Stomach smooth muscle (tissue), 2 donors: ENCODE data around the gene COL19A1.

Experiments used
- H3K27ac ChIP-seq: one replicate; pipeline ENCODE4 v1.7.0; 2013; ENCODE audit warnings: mild to moderate bottlenecking, low read length, inconsistent platforms
- H3K27me3 ChIP-seq, 2 donors: one replicate each; pipeline ENCODE4 v1.7.0; 2013; ENCODE audit warnings: low read length in 2 of 2; ENCODE audit not compliant: insufficient read depth in 2 of 2, control insufficient read depth in 1 of 2
- H3K36me3 ChIP-seq, 2 donors: one replicate each; pipeline ENCODE4 v1.7.0; 2013; ENCODE audit warnings: low read length in 2 of 2; ENCODE audit not compliant: control insufficient read depth in 2 of 2, insufficient read depth in 2 of 2
- H3K4me1 ChIP-seq: one replicate; pipeline ENCODE4 v1.7.0; 2013; ENCODE audit warnings: low read length; ENCODE audit not compliant: control insufficient read depth, insufficient read depth
- H3K4me3 ChIP-seq, 2 donors: one replicate each; pipeline ENCODE4 v1.7.0; 2013; ENCODE audit warnings: low read length in 2 of 2
- H3K9ac ChIP-seq, 2 donors: one replicate each; pipeline ENCODE4 v1.7.0; 2013; ENCODE audit warnings: low read length in 2 of 2, mild to moderate bottlenecking in 1 of 2
- H3K9me3 ChIP-seq, 2 donors: one replicate each; pipeline ENCODE4 v1.7.0; 2013; ENCODE audit warnings: low read length in 2 of 2; ENCODE audit not compliant: control insufficient read depth in 2 of 2
- donor health status: healthy.
- donor health status: Pancreatic carcinoma.

The COL19A1 gene

DNA sequence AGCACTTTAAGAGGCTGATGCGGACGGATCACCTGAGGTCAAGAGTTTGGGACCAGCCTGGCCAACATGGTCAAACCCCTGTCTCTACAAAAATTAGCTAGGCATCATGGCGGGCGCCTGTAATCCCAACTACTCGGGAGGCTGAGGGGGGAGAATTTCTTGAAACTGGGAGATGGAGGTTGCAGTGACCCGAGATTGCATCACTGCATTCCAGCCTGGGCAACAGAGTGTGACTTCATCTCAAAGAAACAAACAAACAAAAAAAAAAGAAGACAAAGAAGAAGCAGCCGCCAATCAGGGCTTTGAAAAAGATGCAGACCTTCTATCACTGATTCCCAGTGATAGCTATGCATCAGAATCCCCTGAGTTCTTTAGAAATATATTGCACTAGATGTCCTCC lies 379.8 kb downstream of the COL19A1 start:
- Histone ChIP-seq H3K27ac (no peak overlapping the region), H3K4me1 (no peaks in the 10 kb centered on the region), H3K9ac (no peak overlapping the region), H3K27me3 (no peaks in the 10 kb centered on the region), H3K36me3 (no peaks in the 10 kb centered on the region), H3K4me3 (no peak overlapping the region), H3K9me3 (no peaks in the 10 kb centered on the region)

DNA sequence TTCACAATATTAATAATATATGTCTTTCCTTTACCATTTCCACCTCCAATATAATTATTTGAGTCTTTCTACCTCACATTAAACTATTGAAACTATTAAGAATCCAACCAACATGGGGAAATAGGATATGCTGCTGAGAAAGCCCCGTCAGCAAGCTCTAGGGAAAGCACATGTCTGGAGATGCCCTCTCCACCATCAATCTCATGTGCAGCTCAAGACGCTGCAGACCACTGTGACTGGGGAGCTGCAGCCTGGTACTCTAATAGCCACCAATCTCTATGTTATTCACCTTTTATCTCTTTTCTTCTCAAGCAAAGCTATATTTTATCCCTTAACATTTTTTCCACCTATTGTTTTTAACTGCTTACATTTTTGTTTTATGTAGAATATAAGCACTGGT lies 386.2 kb downstream of the COL19A1 start:
- H3K27me3 ChIP-seq: no peaks in the 10 kb centered on the region
- no peak overlapping the region for H3K9ac ChIP-seq
- no peaks in the 10 kb centered on the region for H3K36me3 ChIP-seq
- H3K27ac ChIP-seq: no peak overlapping the region
- no peaks in the 10 kb centered on the region for H3K4me1 ChIP-seq
- H3K4me3 ChIP-seq: no peak overlapping the region
- no peaks in the 10 kb centered on the region for H3K9me3 ChIP-seq

- no peaks in the 10 kb centered on the region for H3K27me3 ChIP-seq
- H3K4me3 ChIP-seq: no peak overlapping the region
- H3K9ac ChIP-seq: no peak overlapping the region
- no peak overlapping the region for H3K27ac ChIP-seq
- H3K4me1 ChIP-seq: no peaks in the 10 kb centered on the region
- no peaks in the 10 kb centered on the region for H3K36me3 ChIP-seq
- no peaks in the 10 kb centered on the region for H3K9me3 ChIP-seq
Observed at GRCh38 chr6:70253923-70254322, 387.6 kb downstream of the COL19A1 start.

DNA sequence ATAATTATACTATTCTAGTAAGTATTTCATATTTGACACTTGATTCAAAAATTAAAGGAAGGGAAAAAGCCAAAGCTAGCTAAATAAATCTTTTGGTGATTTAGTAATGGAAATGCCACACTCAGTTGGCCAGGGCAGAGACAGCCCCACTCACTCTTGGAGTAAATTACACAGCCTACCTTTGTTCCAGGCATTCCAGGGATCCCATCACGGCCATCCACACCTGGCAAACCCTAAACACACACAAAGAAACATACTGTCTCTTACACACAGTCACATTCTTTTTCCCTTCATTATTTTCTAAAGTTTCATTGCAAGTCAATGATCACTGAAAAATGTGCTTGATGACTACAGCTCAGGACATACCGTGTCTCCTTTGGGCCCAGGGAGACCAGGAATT lies 388.4 kb downstream of the COL19A1 start:
- Histone ChIP-seq H3K36me3 (no peaks in the 10 kb centered on the region), H3K9me3 (no peaks in the 10 kb centered on the region), H3K9ac (no peak overlapping the region), H3K4me1 (no peaks in the 10 kb centered on the region), H3K27me3 (no peaks in the 10 kb centered on the region), H3K4me3 (no peak overlapping the region), H3K27ac (no peak overlapping the region)

GRCh38 chr6:70257768-70258273 lies 391.5 kb downstream of the COL19A1 start:
- Histone ChIP-seq H3K9me3 (no peaks in the 10 kb centered on the region), H3K36me3 (no peaks in the 10 kb centered on the region), H3K9ac (no peak overlapping the region), H3K27ac (no peak overlapping the region), H3K4me3 (no peak overlapping the region), H3K27me3 (no peaks in the 10 kb centered on the region), H3K4me1 (no peaks in the 10 kb centered on the region)

GRCh38 chr6:70258483-70258882 lies 392.1 kb downstream of the COL19A1 start:
- Histone ChIP-seq H3K27ac (no peak overlapping the region), H3K36me3 (no peaks in the 10 kb centered on the region), H3K27me3 (no peaks in the 10 kb centered on the region), H3K9ac (no peak overlapping the region), H3K9me3 (no peaks in the 10 kb centered on the region), H3K4me1 (no peaks in the 10 kb centered on the region), H3K4me3 (no peak overlapping the region)
